K562 (cell line): ENCODE data around the gene COQ2. TPM values are rescaled to one million over a fixed set of nuclear protein-coding genes. Genes with fewer than 3 reads are reported as not detected.

Source experiments
- ERF ChIP-seq: fragments of 450-650 bp; formaldehyde crosslinking; IDR thresholded peaks from 2 replicates; pipeline ENCODE4 v1.4.0; 2020; ENCODE audit warnings: mild to moderate bottlenecking, mixed read lengths
- MCM5 ChIP-seq: fragments of 450-650 bp; IDR thresholded peaks from 2 replicates; pipeline ENCODE4 v1.6.1; 2016; ENCODE audit warnings: low read depth
- MEF2D ChIP-seq: conservative IDR thresholded peaks from 2 replicates; pipeline ENCODE4 v1.6.1; 2016; ENCODE audit warnings: low read depth, missing genetic modification characterization, missing compliant biosample characterization
- TCFL5 ChIP-seq: fragments of 250-450 bp; sonication (Bioruptor Pico); conservative IDR thresholded peaks from 2 replicates; pipeline ENCODE4 v1.6.1; 2021; ENCODE audit warnings: mild to moderate bottlenecking, moderate library complexity, matching md5 sums
- TFAM ChIP-seq: fragments of 250-450 bp; sonication (Bioruptor Pico); conservative IDR thresholded peaks from 2 replicates; pipeline ENCODE4 v1.5.0; 2021; ENCODE audit warnings: mild to moderate bottlenecking, moderate library complexity
- polyA plus RNA-seq, 8 experiments: library from polyadenylated mRNA; depleted of rRNA in 4 of 8; stranded (reverse) in 5 of 8; unstranded in 3 of 8; fragments of >200 nt; fragmentation: Nextera tagmentation in 2 of 8; fragmentation: Illumina TruSeq in 1 of 8; extraction: Ambion mirVana in 2 of 8; extraction: Trizol in 1 of 8; gene quantifications; 2 replicates each; pipeline versions ENCODE4 v1.2.1 to v1.2.3, GENCODE V29; 2011 to 2014; ENCODE audit warnings: inconsistent platforms in 1 of 8, missing spikeins in 1 of 8
- total RNA-seq, 7 experiments: library from RNA; depleted of rRNA in 6 of 7; stranded (reverse); fragments of >200 nt in 6 of 7; fragmentation: Illumina TruSeq in 2 of 7; extraction: Trizol in 2 of 7; gene quantifications; 2 replicates each; pipeline versions ENCODE4 v1.2.1 to v1.2.3, GENCODE V29; 2011 to 2021; ENCODE audit warnings: low replicate concordance in 1 of 7
- TF ChIP-seq, protein P1 (sequence below): fragments of 250-450 bp; sonication (Bioruptor Pico); IDR thresholded peaks from 2 replicates; pipeline ENCODE4 v1.4.0; 2020
- TF ChIP-seq, protein P2 (sequence below): sonication (generic); formaldehyde crosslinking; IDR thresholded peaks from 2 replicates; pipeline ENCODE4 v1.8.0; 2022; ENCODE audit warnings: missing genetic modification reagents, mild to moderate bottlenecking, moderate library complexity, borderline replicate concordance

Gene COQ2
- total and polyA plus RNA-seq, 9 of the 15 experiments (the other 6 are each of a cell fraction or from before 2014, with no cell fraction given), result 1.9 to 13.5 (median 11.8) TPM

DNA sequence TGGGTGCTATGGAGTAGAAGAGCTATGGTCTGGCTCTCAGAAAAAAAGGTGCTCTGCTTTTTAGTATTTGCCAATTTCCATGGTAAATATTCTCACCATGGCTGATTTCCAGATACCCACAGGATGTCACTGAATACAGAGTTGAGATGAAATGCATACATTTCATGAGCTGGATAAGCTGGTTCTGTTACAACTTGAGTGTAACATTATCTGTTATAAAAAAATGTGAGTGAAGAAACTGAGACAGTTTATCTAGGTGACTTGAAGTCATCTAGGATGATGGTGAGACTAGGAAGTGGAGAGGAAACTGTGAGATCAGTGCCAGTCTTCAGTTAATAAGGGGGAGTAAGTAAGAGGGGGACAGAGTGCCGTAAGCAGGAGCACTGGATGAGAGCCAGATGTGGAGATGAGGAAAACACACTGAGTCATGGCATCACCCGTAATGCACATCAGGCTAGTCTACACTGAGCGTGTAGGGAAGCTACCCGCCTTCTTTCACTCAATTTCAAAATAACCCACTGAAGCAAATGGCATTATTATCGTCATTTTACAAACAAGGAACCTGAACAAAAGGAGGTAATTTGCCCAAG, 45.0 kb upstream of the COQ2 start (continued):
- TF ChIP-seq, protein P1, sequence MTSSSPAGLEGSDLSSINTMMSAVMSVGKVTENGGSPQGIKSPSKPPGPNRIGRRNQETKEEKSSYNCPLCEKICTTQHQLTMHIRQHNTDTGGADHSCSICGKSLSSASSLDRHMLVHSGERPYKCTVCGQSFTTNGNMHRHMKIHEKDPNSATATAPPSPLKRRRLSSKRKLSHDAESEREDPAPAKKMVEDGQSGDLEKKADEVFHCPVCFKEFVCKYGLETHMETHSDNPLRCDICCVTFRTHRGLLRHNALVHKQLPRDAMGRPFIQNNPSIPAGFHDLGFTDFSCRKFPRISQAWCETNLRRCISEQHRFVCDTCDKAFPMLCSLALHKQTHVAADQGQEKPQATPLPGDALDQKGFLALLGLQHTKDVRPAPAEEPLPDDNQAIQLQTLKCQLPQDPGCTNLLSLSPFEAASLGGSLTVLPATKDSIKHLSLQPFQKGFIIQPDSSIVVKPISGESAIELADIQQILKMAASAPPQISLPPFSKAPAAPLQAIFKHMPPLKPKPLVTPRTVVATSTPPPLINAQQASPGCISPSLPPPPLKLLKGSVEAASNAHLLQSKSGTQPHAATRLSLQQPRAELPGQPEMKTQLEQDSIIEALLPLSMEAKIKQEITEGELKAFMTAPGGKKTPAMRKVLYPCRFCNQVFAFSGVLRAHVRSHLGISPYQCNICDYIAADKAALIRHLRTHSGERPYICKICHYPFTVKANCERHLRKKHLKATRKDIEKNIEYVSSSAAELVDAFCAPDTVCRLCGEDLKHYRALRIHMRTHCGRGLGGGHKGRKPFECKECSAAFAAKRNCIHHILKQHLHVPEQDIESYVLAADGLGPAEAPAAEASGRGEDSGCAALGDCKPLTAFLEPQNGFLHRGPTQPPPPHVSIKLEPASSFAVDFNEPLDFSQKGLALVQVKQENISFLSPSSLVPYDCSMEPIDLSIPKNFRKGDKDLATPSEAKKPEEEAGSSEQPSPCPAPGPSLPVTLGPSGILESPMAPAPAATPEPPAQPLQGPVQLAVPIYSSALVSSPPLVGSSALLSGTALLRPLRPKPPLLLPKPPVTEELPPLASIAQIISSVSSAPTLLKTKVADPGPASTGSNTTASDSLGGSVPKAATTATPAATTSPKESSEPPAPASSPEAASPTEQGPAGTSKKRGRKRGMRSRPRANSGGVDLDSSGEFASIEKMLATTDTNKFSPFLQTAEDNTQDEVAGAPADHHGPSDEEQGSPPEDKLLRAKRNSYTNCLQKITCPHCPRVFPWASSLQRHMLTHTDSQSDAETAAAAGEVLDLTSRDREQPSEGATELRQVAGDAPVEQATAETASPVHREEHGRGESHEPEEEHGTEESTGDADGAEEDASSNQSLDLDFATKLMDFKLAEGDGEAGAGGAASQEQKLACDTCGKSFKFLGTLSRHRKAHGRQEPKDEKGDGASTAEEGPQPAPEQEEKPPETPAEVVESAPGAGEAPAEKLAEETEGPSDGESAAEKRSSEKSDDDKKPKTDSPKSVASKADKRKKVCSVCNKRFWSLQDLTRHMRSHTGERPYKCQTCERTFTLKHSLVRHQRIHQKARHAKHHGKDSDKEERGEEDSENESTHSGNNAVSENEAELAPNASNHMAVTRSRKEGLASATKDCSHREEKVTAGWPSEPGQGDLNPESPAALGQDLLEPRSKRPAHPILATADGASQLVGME, result no peak
- no peak for TF ChIP-seq TFAM (CRISPR knock-in tag)
- TF ChIP-seq, protein P2, sequence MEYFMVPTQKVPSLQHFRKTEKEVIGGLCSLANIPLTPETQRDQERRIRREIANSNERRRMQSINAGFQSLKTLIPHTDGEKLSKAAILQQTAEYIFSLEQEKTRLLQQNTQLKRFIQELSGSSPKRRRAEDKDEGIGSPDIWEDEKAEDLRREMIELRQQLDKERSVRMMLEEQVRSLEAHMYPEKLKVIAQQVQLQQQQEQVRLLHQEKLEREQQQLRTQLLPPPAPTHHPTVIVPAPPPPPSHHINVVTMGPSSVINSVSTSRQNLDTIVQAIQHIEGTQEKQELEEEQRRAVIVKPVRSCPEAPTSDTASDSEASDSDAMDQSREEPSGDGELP (CRISPR knock-in tag), result no peak
- TF ChIP-seq ERF, result no peak
- TF ChIP-seq MEF2D (tag), result no peak
- no peak for TF ChIP-seq TCFL5 (CRISPR knock-in tag)
- no peak for TF ChIP-seq MCM5
